K562 (cell line): ENCODE results near the gene ZNF839. TPM values are rescaled to one million over a fixed set of nuclear protein-coding genes. Genes with fewer than 3 reads are reported as not detected.

ENCODE experiments used
- ATAC-seq: fragments of 200-7000 bp; cut with Tn5 transposase; 3 replicates; pipeline ENCODE4 v1.9.1; 2020; ENCODE audit warnings: moderate library complexity
- BruUV-seq: library from RNA; stranded (reverse); fragments of 400-500 nt; replicated peaks from 2 replicates; lab custom pipeline; 2021; lab: Mats Ljungman, UMichigan
- CTCF ChIA-PET: fragments of 300-600 bp; formaldehyde crosslinking; extraction: SDS; loops from one replicate; lab custom pipeline; 2021; ENCODE audit warnings: low intra/inter-chr PET ratio; lab: Yijun Ruan, JAX
- POLR2A ChIA-PET: fragments of 300-600, 350-650 bp; sonication (Branson Sonifier 250); formaldehyde crosslinking; extraction: SDS; loops from one replicate; lab custom pipeline; 2021; ENCODE audit warnings: antibody characterized with exemption, inconsistent platforms; lab: Yijun Ruan, JAX
- DNase-seq, 4 experiments: peaks; one replicate each; pipeline versions ENCODE4 v3.0.0 to v3.0.0-alpha.2; 2011 to 2018; ENCODE audit warnings: low spot score in 3 of 4, mixed read lengths in 3 of 4; ENCODE audit errors: extremely low read depth in 1 of 4
- FAIRE-seq: peaks from 2 replicates; lab custom pipeline; 2011; peaks lifted over from hg19 to GRCh38; lab: Jason Lieb, UNC
- H2AFZ ChIP-seq: 2 replicates; pipeline ENCODE4 v1.6.0; 2011; ENCODE audit warnings: low read depth, low read length, control low read depth, inconsistent platforms
- H3K27ac ChIP-seq: fragments of 200-600 bp; 3 replicates; pipeline ENCODE4 v1.8.0; 2011; ENCODE audit warnings: low read depth, mild to moderate bottlenecking, control low read depth, inconsistent platforms, low read length, moderate library complexity, mixed read lengths; ENCODE audit errors: extremely low read depth
- H3K27me3 ChIP-seq, 2 experiments: fragments of 300-600 bp in 1 of 2; 2 replicates in 1 of 2; 3 replicates in 1 of 2; pipeline versions ENCODE4 v1.6.0 to v1.8.0; 2011; ENCODE audit warnings: inconsistent platforms in 2 of 2, low read length in 2 of 2, mild to moderate bottlenecking in 1 of 2, mixed read lengths in 1 of 2, moderate library complexity in 1 of 2; ENCODE audit not compliant: control insufficient read depth in 2 of 2, insufficient read depth in 2 of 2
- H3K36me3 ChIP-seq: fragments of 300-600 bp; 3 replicates; pipeline ENCODE4 v1.8.0; 2011; ENCODE audit warnings: mild to moderate bottlenecking, low read length, inconsistent platforms; ENCODE audit not compliant: control insufficient read depth, insufficient read depth
- H3K4me1 ChIP-seq, 2 experiments: fragments of 200-600 bp in 1 of 2; replicated peaks in 1 of 2; 2 replicates in 1 of 2; 3 replicates in 1 of 2; pipeline versions ENCODE4 v1.5.1 to v1.8.0; 2011; ENCODE audit warnings: inconsistent platforms in 2 of 2, low read length in 2 of 2, mild to moderate bottlenecking in 1 of 2, mixed read lengths in 1 of 2, moderate library complexity in 1 of 2; ENCODE audit not compliant: control insufficient read depth in 2 of 2, insufficient read depth in 2 of 2
- H3K4me2 ChIP-seq: 2 replicates; pipeline ENCODE4 v1.6.1; 2011; ENCODE audit warnings: low read length, control low read depth, inconsistent platforms, mixed read lengths; ENCODE audit not compliant: insufficient read depth
- H3K4me3 ChIP-seq: fragments of 200-600 bp; sonication (generic), shearing (Covaris generic); 2 replicates; pipeline ENCODE4 v1.5.1; 2016; ENCODE audit warnings: control low read depth, inconsistent platforms
- H3K79me2 ChIP-seq: fragments of 200-600 bp; 3 replicates; pipeline ENCODE4 v1.8.0; 2011; ENCODE audit warnings: low read length, inconsistent platforms; ENCODE audit not compliant: control insufficient read depth, insufficient read depth
- H3K9ac ChIP-seq, 2 experiments: 2 replicates each; pipeline versions ENCODE4 v1.6.0 to v1.6.1; 2011; ENCODE audit warnings: low read depth in 2 of 2, low read length in 2 of 2, control low read depth in 1 of 2, inconsistent platforms in 1 of 2, mild to moderate bottlenecking in 1 of 2, mixed read lengths in 1 of 2; ENCODE audit not compliant: insufficient read depth in 1 of 2
- H3K9me1 ChIP-seq: one replicate; pipeline ENCODE4 v1.6.0; 2011; ENCODE audit warnings: inconsistent platforms, mild to moderate bottlenecking, low read length, moderate library complexity; ENCODE audit not compliant: control insufficient read depth, insufficient read depth
- H3K9me3 ChIP-seq: replicated peaks from 2 replicates; pipeline ENCODE4 v1.5.1; 2011; ENCODE audit warnings: low read depth, low read length, inconsistent platforms; ENCODE audit not compliant: control insufficient read depth, insufficient read depth
- H4K20me1 ChIP-seq: replicated peaks from 2 replicates; pipeline ENCODE4 v1.6.1; 2011; ENCODE audit warnings: low read length, inconsistent platforms, mixed read lengths; ENCODE audit not compliant: control insufficient read depth, insufficient read depth
- ARID4B ChIP-seq: sonication (generic); formaldehyde crosslinking; IDR thresholded peaks from 2 replicates; pipeline ENCODE4 v1.8.0; 2022; ENCODE audit warnings: mild to moderate bottlenecking, missing genetic modification reagents
- WGBS: fragments of 100-300 bp; shearing (Covaris generic); methylation state at CpG from one replicate; pipeline ENCODE4 v1.1.6; 2016; ENCODE audit warnings: low coverage, mixed read lengths; ENCODE audit not compliant: insufficient coverage; ENCODE audit errors: missing lambda C conversion rate; 5-methylcytosine and 5-hydroxymethylcytosine counted together
- in situ Hi-C: fragments of 300-500 bp; cut with MboI; formaldehyde crosslinking; loops from 4 replicates; pipeline ENCODE4 v1.15.0; 2018; ENCODE audit warnings: inconsistent platforms, mixed read lengths
- intact Hi-C: fragments of 100-400 bp; cut with micrococcal nuclease; formaldehyde crosslinking; loops from 2 replicates; pipeline ENCODE4 v1.14.2; 2022
- polyA plus RNA-seq, 8 experiments: library from polyadenylated mRNA; depleted of rRNA in 4 of 8; stranded (reverse) in 5 of 8; unstranded in 3 of 8; fragments of >200 nt; fragmentation: Nextera tagmentation in 2 of 8; fragmentation: Illumina TruSeq in 1 of 8; extraction: Ambion mirVana in 2 of 8; extraction: Trizol in 1 of 8; gene quantifications; 2 replicates each; pipeline versions ENCODE4 v1.2.1 to v1.2.3, GENCODE V29; 2011 to 2014; ENCODE audit warnings: inconsistent platforms in 1 of 8, missing spikeins in 1 of 8
- total RNA-seq, 7 experiments: library from RNA; depleted of rRNA in 6 of 7; stranded (reverse); fragments of >200 nt in 6 of 7; fragmentation: Illumina TruSeq in 2 of 7; extraction: Trizol in 2 of 7; gene quantifications; 2 replicates each; pipeline versions ENCODE4 v1.2.1 to v1.2.3, GENCODE V29; 2011 to 2021; ENCODE audit warnings: low replicate concordance in 1 of 7

The ZNF839 gene
- total and polyA plus RNA-seq, 9 of the 15 experiments (the other 6 are each of a cell fraction or from before 2014, with no cell fraction given): 0.42 to 8.4 (median 5.7) TPM

- ChIA-PET CTCF (no interaction called here), POLR2A (interaction anchor here (0.6 kb wide), 1 partner anchor 26 kb away, joined by 3 read pairs; no protein-coding TSS in a partner anchor)
- intact Hi-C loops: no loop called here
- H3K4me1 ChIP-seq: no peaks in the 10 kb centered on the region; a peak in 1 of 5 replicates
- no peaks in the 10 kb centered on the region for H4K20me1 ChIP-seq
- H3K79me2 ChIP-seq: no peaks in the 10 kb centered on the region
- 69% methylated on average over 5 of the region's 5 CpGs for WGBS
- no peaks in the 10 kb centered on the region for H3K27me3 ChIP-seq
- ATAC-seq (no peak), DNase-seq (no peak), FAIRE-seq (no peak)
- no peak overlapping the region for H3K4me3 ChIP-seq
- H3K9me1 ChIP-seq: no peaks in the 10 kb centered on the region
- H3K36me3 ChIP-seq: no peaks in the 10 kb centered on the region
- no peaks in the 10 kb centered on the region for H3K9me3 ChIP-seq
- H3K4me2 ChIP-seq: no peak overlapping the region
- no peak overlapping the region for H3K9ac ChIP-seq
- no TSS peak for BruUV-seq
- no peak overlapping the region for H2AFZ ChIP-seq
- H3K27ac ChIP-seq: no peak overlapping the region
- in situ Hi-C loops: no loop called here
- TF ChIP-seq ARID4B (CRISPR knock-in tag): no peak
Observed at GRCh38 chr14:102272392-102272791, 47.2 kb upstream of the ZNF839 start.
